K562 (cell line): ENCODE measurements around the gene SPON2. TPM values are rescaled to one million over a fixed set of nuclear protein-coding genes. Genes with fewer than 3 reads are reported as not detected.

Source experiments
- ATAC-seq: fragments of 200-7000 bp; cut with Tn5 transposase; 3 replicates; pipeline ENCODE4 v1.9.1; 2020; ENCODE audit warnings: moderate library complexity
- BruUV-seq: library from RNA; stranded (reverse); fragments of 400-500 nt; replicated peaks from 2 replicates; lab custom pipeline; 2021; lab: Mats Ljungman, UMichigan
- CTCF ChIA-PET: fragments of 300-600 bp; formaldehyde crosslinking; extraction: SDS; loops from one replicate; lab custom pipeline; 2021; ENCODE audit warnings: low intra/inter-chr PET ratio; lab: Yijun Ruan, JAX
- POLR2A ChIA-PET: fragments of 300-600, 350-650 bp; sonication (Branson Sonifier 250); formaldehyde crosslinking; extraction: SDS; loops from one replicate; lab custom pipeline; 2021; ENCODE audit warnings: antibody characterized with exemption, inconsistent platforms; lab: Yijun Ruan, JAX
- DNase-seq, 4 experiments: peaks; one replicate each; pipeline versions ENCODE4 v3.0.0 to v3.0.0-alpha.2; 2011 to 2018; ENCODE audit warnings: low spot score in 3 of 4, mixed read lengths in 3 of 4; ENCODE audit errors: extremely low read depth in 1 of 4
- FAIRE-seq: peaks from 2 replicates; lab custom pipeline; 2011; peaks lifted over from hg19 to GRCh38; lab: Jason Lieb, UNC
- H2AFZ ChIP-seq: 2 replicates; pipeline ENCODE4 v1.6.0; 2011; ENCODE audit warnings: low read depth, low read length, control low read depth, inconsistent platforms
- H3K27ac ChIP-seq: fragments of 200-600 bp; 3 replicates; pipeline ENCODE4 v1.8.0; 2011; ENCODE audit warnings: low read depth, mild to moderate bottlenecking, control low read depth, inconsistent platforms, low read length, moderate library complexity, mixed read lengths; ENCODE audit errors: extremely low read depth
- H3K27me3 ChIP-seq, 2 experiments: fragments of 300-600 bp in 1 of 2; 2 replicates in 1 of 2; 3 replicates in 1 of 2; pipeline versions ENCODE4 v1.6.0 to v1.8.0; 2011; ENCODE audit warnings: inconsistent platforms in 2 of 2, low read length in 2 of 2, mild to moderate bottlenecking in 1 of 2, mixed read lengths in 1 of 2, moderate library complexity in 1 of 2; ENCODE audit not compliant: control insufficient read depth in 2 of 2, insufficient read depth in 2 of 2
- H3K36me3 ChIP-seq: fragments of 300-600 bp; 3 replicates; pipeline ENCODE4 v1.8.0; 2011; ENCODE audit warnings: mild to moderate bottlenecking, low read length, inconsistent platforms; ENCODE audit not compliant: control insufficient read depth, insufficient read depth
- H3K4me1 ChIP-seq, 2 experiments: fragments of 200-600 bp in 1 of 2; replicated peaks in 1 of 2; 2 replicates in 1 of 2; 3 replicates in 1 of 2; pipeline versions ENCODE4 v1.5.1 to v1.8.0; 2011; ENCODE audit warnings: inconsistent platforms in 2 of 2, low read length in 2 of 2, mild to moderate bottlenecking in 1 of 2, mixed read lengths in 1 of 2, moderate library complexity in 1 of 2; ENCODE audit not compliant: control insufficient read depth in 2 of 2, insufficient read depth in 2 of 2
- H3K4me2 ChIP-seq: 2 replicates; pipeline ENCODE4 v1.6.1; 2011; ENCODE audit warnings: low read length, control low read depth, inconsistent platforms, mixed read lengths; ENCODE audit not compliant: insufficient read depth
- H3K4me3 ChIP-seq: fragments of 200-600 bp; sonication (generic), shearing (Covaris generic); 2 replicates; pipeline ENCODE4 v1.5.1; 2016; ENCODE audit warnings: control low read depth, inconsistent platforms
- H3K79me2 ChIP-seq: fragments of 200-600 bp; 3 replicates; pipeline ENCODE4 v1.8.0; 2011; ENCODE audit warnings: low read length, inconsistent platforms; ENCODE audit not compliant: control insufficient read depth, insufficient read depth
- H3K9ac ChIP-seq, 2 experiments: 2 replicates each; pipeline versions ENCODE4 v1.6.0 to v1.6.1; 2011; ENCODE audit warnings: low read depth in 2 of 2, low read length in 2 of 2, control low read depth in 1 of 2, inconsistent platforms in 1 of 2, mild to moderate bottlenecking in 1 of 2, mixed read lengths in 1 of 2; ENCODE audit not compliant: insufficient read depth in 1 of 2
- H3K9me1 ChIP-seq: one replicate; pipeline ENCODE4 v1.6.0; 2011; ENCODE audit warnings: inconsistent platforms, mild to moderate bottlenecking, low read length, moderate library complexity; ENCODE audit not compliant: control insufficient read depth, insufficient read depth
- H3K9me3 ChIP-seq: replicated peaks from 2 replicates; pipeline ENCODE4 v1.5.1; 2011; ENCODE audit warnings: low read depth, low read length, inconsistent platforms; ENCODE audit not compliant: control insufficient read depth, insufficient read depth
- H4K20me1 ChIP-seq: replicated peaks from 2 replicates; pipeline ENCODE4 v1.6.1; 2011; ENCODE audit warnings: low read length, inconsistent platforms, mixed read lengths; ENCODE audit not compliant: control insufficient read depth, insufficient read depth
- NKRF ChIP-seq: fragments of 450-650 bp; IDR thresholded peaks from 2 replicates; pipeline ENCODE4 v1.6.1; 2016; ENCODE audit warnings: borderline replicate concordance
- RBM39 ChIP-seq: fragments of 200-400 bp; formaldehyde crosslinking; optimal IDR thresholded peaks from 2 replicates; pipeline ENCODE3; 2018; ENCODE audit warnings: low read depth, low read length
- TAL1 ChIP-seq: fragments of 450-650 bp; IDR thresholded peaks from 2 replicates; pipeline ENCODE4 v1.6.1; 2016; ENCODE audit warnings: mild to moderate bottlenecking
- ZEB2 ChIP-seq: fragments of 450-650 bp; IDR thresholded peaks from 2 replicates; pipeline ENCODE4 v1.6.1; 2016
- WGBS: fragments of 100-300 bp; shearing (Covaris generic); methylation state at CpG from one replicate; pipeline ENCODE4 v1.1.6; 2016; ENCODE audit warnings: low coverage, mixed read lengths; ENCODE audit not compliant: insufficient coverage; ENCODE audit errors: missing lambda C conversion rate; 5-methylcytosine and 5-hydroxymethylcytosine counted together
- in situ Hi-C: fragments of 300-500 bp; cut with MboI; formaldehyde crosslinking; loops from 4 replicates; pipeline ENCODE4 v1.15.0; 2018; ENCODE audit warnings: inconsistent platforms, mixed read lengths
- intact Hi-C: fragments of 100-400 bp; cut with micrococcal nuclease; formaldehyde crosslinking; loops from 2 replicates; pipeline ENCODE4 v1.14.2; 2022
- polyA plus RNA-seq, 8 experiments: library from polyadenylated mRNA; depleted of rRNA in 4 of 8; stranded (reverse) in 5 of 8; unstranded in 3 of 8; fragments of >200 nt; fragmentation: Nextera tagmentation in 2 of 8; fragmentation: Illumina TruSeq in 1 of 8; extraction: Ambion mirVana in 2 of 8; extraction: Trizol in 1 of 8; gene quantifications; 2 replicates each; pipeline versions ENCODE4 v1.2.1 to v1.2.3, GENCODE V29; 2011 to 2014; ENCODE audit warnings: inconsistent platforms in 1 of 8, missing spikeins in 1 of 8
- total RNA-seq, 7 experiments: library from RNA; depleted of rRNA in 6 of 7; stranded (reverse); fragments of >200 nt in 6 of 7; fragmentation: Illumina TruSeq in 2 of 7; extraction: Trizol in 2 of 7; gene quantifications; 2 replicates each; pipeline versions ENCODE4 v1.2.1 to v1.2.3, GENCODE V29; 2011 to 2021; ENCODE audit warnings: low replicate concordance in 1 of 7

The SPON2 gene
- total and polyA plus RNA-seq, 9 of the 15 experiments (the other 6 are each of a cell fraction or from before 2014, with no cell fraction given), result 0.21 to 2.2 (median 0.83) TPM

- DNase-seq, result no peak
- peak; percentile 23; the same call in 1 of the 3 replicates for ATAC-seq
- peaks cover 9 to 48% of the 10 kb centered on the region in 2 experiments; a peak in 4 of 5 replicates for H3K4me1 ChIP-seq
- in situ Hi-C loops (no loop called here), intact Hi-C loops (no loop called here)
- TF ChIP-seq RBM39 (no peak), NKRF (no peak), TAL1 (no peak), ZEB2 (no peak)
- POLR2A ChIA-PET, result interaction anchor here (0.7 to 0.8 kb wide), 2 partner anchors 19 to 31 kb away, joined by 3 to 4 read pairs; no protein-coding TSS in a partner anchor
- no peaks in the 10 kb centered on the region for H3K36me3 ChIP-seq
- no peak overlapping the region for H3K4me2 ChIP-seq
- H2AFZ ChIP-seq, result no peak overlapping the region
- no peaks in the 10 kb centered on the region for H4K20me1 ChIP-seq
- H3K9me1 ChIP-seq, result no peaks in the 10 kb centered on the region
- H3K79me2 ChIP-seq, result no peaks in the 10 kb centered on the region
- peaks cover 3% of the 10 kb centered on the region for H3K9me3 ChIP-seq
- no peaks in the 10 kb centered on the region for H3K27me3 ChIP-seq
- H3K27ac ChIP-seq, result no peak overlapping the region
- no peak overlapping the region for H3K4me3 ChIP-seq
- no peak for FAIRE-seq
- BruUV-seq, result no TSS peak
- no peak overlapping the region for H3K9ac ChIP-seq
- WGBS, result 40% methylated on average over 13 of the region's 20 CpGs
- CTCF ChIA-PET, result no interaction called here
Observed at GRCh38 chr4:1174941-1175634, 2.7 kb upstream of the SPON2 start.
